Subcutaneous adipose tissue (tissue), 4 donors: ENCODE measurements around the gene PRSS2. TPM values are rescaled to one million over a fixed set of nuclear protein-coding genes. Genes with fewer than 3 reads are reported as not detected.

Experiments
- total RNA-seq, 4 donors: library from RNA; depleted of rRNA; stranded (reverse); fragments of >200 nt; gene quantifications; one replicate each; pipeline ENCODE4 v1.1.0, GENCODE V29; 2016
- TF ChIP-seq, protein P1 (sequence below): fragments of 450-650 bp; IDR thresholded peaks from one replicate; pipeline ENCODE4 v1.5.1; 2016; ENCODE audit warnings: low read depth, mild to moderate bottlenecking, control low read depth, antibody characterized with exemption, moderate library complexity

Gene PRSS2
- total RNA-seq, 4 donors from 2014 or later: not detected

- TF ChIP-seq, protein P1, sequence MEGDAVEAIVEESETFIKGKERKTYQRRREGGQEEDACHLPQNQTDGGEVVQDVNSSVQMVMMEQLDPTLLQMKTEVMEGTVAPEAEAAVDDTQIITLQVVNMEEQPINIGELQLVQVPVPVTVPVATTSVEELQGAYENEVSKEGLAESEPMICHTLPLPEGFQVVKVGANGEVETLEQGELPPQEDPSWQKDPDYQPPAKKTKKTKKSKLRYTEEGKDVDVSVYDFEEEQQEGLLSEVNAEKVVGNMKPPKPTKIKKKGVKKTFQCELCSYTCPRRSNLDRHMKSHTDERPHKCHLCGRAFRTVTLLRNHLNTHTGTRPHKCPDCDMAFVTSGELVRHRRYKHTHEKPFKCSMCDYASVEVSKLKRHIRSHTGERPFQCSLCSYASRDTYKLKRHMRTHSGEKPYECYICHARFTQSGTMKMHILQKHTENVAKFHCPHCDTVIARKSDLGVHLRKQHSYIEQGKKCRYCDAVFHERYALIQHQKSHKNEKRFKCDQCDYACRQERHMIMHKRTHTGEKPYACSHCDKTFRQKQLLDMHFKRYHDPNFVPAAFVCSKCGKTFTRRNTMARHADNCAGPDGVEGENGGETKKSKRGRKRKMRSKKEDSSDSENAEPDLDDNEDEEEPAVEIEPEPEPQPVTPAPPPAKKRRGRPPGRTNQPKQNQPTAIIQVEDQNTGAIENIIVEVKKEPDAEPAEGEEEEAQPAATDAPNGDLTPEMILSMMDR: no peak
Observed at GRCh38 chr7:142811154-142811737, 40.5 kb downstream of the PRSS2 start.

DNA sequence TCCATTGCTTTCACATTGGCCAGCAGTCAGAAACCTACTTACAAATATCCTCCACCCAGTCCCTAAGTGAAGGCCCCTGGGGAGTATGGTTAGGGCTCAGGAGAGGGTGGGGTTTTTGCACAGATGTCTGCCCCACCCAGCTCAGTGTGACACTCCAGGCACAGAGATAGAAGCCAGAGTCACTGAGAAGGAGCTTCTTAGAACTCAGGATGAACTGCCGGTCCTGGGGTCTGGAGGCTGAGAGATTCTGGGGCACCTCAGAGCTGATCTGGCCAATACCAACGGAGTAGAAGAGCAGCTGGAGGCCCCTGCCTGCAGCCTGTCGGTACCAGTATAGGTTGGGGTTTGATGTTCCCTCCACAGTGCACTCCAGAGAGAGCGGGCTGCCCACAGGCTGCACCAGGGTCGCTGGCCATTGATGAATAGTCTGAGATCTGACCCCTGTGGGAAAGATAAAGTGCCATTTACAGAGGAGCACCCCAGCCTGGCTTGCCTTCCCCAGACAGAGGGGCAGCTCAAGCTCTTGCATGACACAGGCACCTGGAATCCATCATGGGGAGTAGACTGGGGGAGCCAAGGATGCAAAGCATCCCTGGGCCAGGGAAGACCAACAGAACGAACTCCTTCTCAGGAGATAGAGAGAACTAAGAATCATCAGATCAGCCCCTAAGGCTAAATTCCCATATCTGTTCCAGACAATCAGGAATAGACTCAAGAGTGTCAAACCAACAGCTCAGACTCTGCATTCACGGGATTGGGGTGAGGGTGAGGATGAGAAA, 41.9 kb downstream of the PRSS2 start:
- TF ChIP-seq, protein P1: no peak

- TF ChIP-seq, protein P1: no peak
Observed at GRCh38 chr7:142813226-142813625, 42.5 kb downstream of the PRSS2 start.

- TF ChIP-seq, protein P1: no peak
Observed at GRCh38 chr7:142813699-142814098, 42.9 kb downstream of the PRSS2 start.

DNA sequence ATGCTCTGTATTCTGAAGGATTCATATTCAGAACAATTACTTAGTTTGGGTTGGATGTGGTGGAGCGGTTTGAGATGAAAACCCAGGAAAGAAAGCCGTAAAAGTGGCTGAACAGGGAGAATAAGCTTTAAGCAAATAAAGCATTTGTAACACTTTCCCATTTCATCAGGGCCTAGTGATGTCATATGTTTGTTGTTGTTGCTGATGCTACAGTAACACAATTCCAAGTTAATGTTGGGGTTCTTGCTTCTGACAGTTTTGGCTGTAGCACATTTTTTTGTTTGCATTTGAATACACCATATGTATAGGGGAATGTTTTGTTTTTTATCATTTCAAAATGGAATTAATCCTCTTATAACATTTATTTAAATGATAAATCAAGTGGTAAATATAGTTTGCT, 43.7 kb downstream of the PRSS2 start:
- TF ChIP-seq, protein P1: no peak

GRCh38 chr7:142815134-142815533, 44.4 kb downstream of the PRSS2 start:
- TF ChIP-seq, protein P1: no peak

DNA sequence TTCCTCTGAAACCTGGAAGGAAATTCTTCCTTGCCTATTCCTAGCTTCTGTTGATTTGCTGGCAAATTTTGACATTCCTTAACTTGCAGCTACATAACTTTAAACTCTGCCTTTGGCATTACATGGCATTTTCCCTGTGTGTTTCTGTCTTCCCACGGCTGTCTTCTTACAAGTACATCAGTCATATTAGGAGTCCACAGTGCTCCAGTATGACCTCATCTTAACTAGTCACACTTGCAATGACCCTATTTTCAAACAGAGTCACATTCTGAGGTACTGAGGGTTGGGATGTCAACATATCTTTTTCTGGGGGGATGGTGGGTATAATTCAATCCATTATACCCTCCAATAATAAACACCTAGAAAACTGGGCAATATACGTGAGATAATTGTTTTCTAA, 46.7 kb downstream of the PRSS2 start:
- TF ChIP-seq, protein P1: no peak
